Hematopoietic multipotent progenitor cell treated with erythropoietin and hydrocortisone succinate and interleukin-3 and kit ligand, for 6 days (in vitro differentiated cells): Measurements from ENCODE around the gene RUNX2.
A peak's percentile ranks its signal among the peaks of the same experiment; 100 is the strongest.

ENCODE experiments used
- DNase-seq: peaks from one replicate; pipeline ENCODE4 v3.0.0-alpha.2; 2015

Gene RUNX2

GRCh38 chr6:45630801-45631200 lies 302.7 kb downstream of the RUNX2 start:
- no peak for DNase-seq

- peak; percentile 66 for DNase-seq
Observed at GRCh38 chr6:45631396-45631795, 303.3 kb downstream of the RUNX2 start.

- DNase-seq: no peak
Observed at GRCh38 chr6:45633272-45633908, 305.3 kb downstream of the RUNX2 start.

- no peak for DNase-seq
Observed at GRCh38 chr6:45634231-45634630, 306.1 kb downstream of the RUNX2 start.

- DNase-seq: no peak
Observed at GRCh38 chr6:45635284-45635867, 307.2 kb downstream of the RUNX2 start.

GRCh38 chr6:45637056-45637455 lies 308.9 kb downstream of the RUNX2 start:
- DNase-seq: no peak

- DNase-seq: no peak
Observed at GRCh38 chr6:45637611-45638257, 309.6 kb downstream of the RUNX2 start.

- DNase-seq: no peak
Observed at GRCh38 chr6:45640081-45640491, 312.0 kb downstream of the RUNX2 start.

GRCh38 chr6:45640811-45641210 lies 312.7 kb downstream of the RUNX2 start:
- DNase-seq: no peak

GRCh38 chr6:45642331-45643125 lies 314.4 kb downstream of the RUNX2 start:
- no peak for DNase-seq

- no peak for DNase-seq
Observed at GRCh38 chr6:45643126-45643525, 315.0 kb downstream of the RUNX2 start.

- no peak for DNase-seq
Observed at GRCh38 chr6:45644720-45645119, 316.6 kb downstream of the RUNX2 start.

GRCh38 chr6:45645302-45645701 lies 317.2 kb downstream of the RUNX2 start:
- DNase-seq: no peak

GRCh38 chr6:45647341-45648261 lies 319.5 kb downstream of the RUNX2 start:
- DNase-seq: peak; percentile 21

- DNase-seq: no peak
Observed at GRCh38 chr6:45648262-45648620, 320.1 kb downstream of the RUNX2 start.

- DNase-seq: no peak
Observed at GRCh38 chr6:45650524-45651135, 322.5 kb downstream of the RUNX2 start.

- no peak for DNase-seq
Observed at GRCh38 chr6:45651301-45651700, 323.2 kb downstream of the RUNX2 start.

- DNase-seq: no peak
Observed at GRCh38 chr6:45652416-45652815, 324.3 kb downstream of the RUNX2 start.

- DNase-seq: no peak
Observed at GRCh38 chr6:45653117-45653883, 325.2 kb downstream of the RUNX2 start.

- DNase-seq: no peak
Observed at GRCh38 chr6:45654673-45655072, 326.5 kb downstream of the RUNX2 start.

GRCh38 chr6:45655745-45656476 lies 327.8 kb downstream of the RUNX2 start:
- no peak for DNase-seq
